HEK293 (cell line): ENCODE measurements around the gene KLRC4.

ENCODE experiments used
- BCL11A ChIP-seq: fragments of 450-650 bp; formaldehyde crosslinking; IDR thresholded peaks from 2 replicates; pipeline ENCODE4 v1.5.1; 2016; ENCODE audit warnings: low read depth, missing biosample characterization, missing genetic modification characterization
- FEZF1 ChIP-seq: fragments of 450-650 bp; formaldehyde crosslinking; IDR thresholded peaks from 2 replicates; pipeline ENCODE4 v1.5.1; 2016; ENCODE audit warnings: missing biosample characterization, missing genetic modification characterization
- HOXD13 ChIP-seq: sonication (generic); formaldehyde crosslinking; IDR thresholded peaks from 2 replicates; pipeline ENCODE4 v1.8.0; 2022; ENCODE audit warnings: missing genetic modification reagents, borderline replicate concordance
- KLF10 ChIP-seq: fragments of 450-650 bp; IDR thresholded peaks from 2 replicates; pipeline ENCODE4 v1.5.1; 2018; ENCODE audit warnings: missing biosample characterization, mild to moderate bottlenecking, missing genetic modification characterization
- MEIS1 ChIP-seq: sonication (generic); formaldehyde crosslinking; IDR thresholded peaks from 2 replicates; pipeline ENCODE4 v1.8.1; 2022; ENCODE audit warnings: missing genetic modification reagents, mild to moderate bottlenecking, borderline replicate concordance
- MZF1 ChIP-seq: fragments of 450-650 bp; formaldehyde crosslinking; IDR thresholded peaks from 2 replicates; pipeline ENCODE4 v1.5.1; 2017; ENCODE audit warnings: missing biosample characterization, missing genetic modification characterization, borderline replicate concordance
- PRDM2 ChIP-seq: fragments of 450-650 bp; formaldehyde crosslinking; IDR thresholded peaks from 2 replicates; pipeline ENCODE4 v1.5.1; 2016; ENCODE audit warnings: missing biosample characterization, missing genetic modification characterization, borderline replicate concordance
- PRDM6 ChIP-seq: fragments of 450-650 bp; formaldehyde crosslinking; IDR thresholded peaks from 2 replicates; pipeline ENCODE4 v1.5.1; 2017; ENCODE audit warnings: missing biosample characterization, missing genetic modification characterization
- SP7 ChIP-seq: fragments of 450-650 bp; formaldehyde crosslinking; IDR thresholded peaks from 2 replicates; pipeline ENCODE4 v1.5.1; 2016; ENCODE audit warnings: missing biosample characterization, missing genetic modification characterization
- WT1 ChIP-seq: fragments of 450-650 bp; formaldehyde crosslinking; IDR thresholded peaks from 2 replicates; pipeline ENCODE4 v1.5.1; 2016; ENCODE audit warnings: missing biosample characterization, missing genetic modification characterization
- ZBTB11 ChIP-seq: fragments of 450-650 bp; formaldehyde crosslinking; conservative IDR thresholded peaks from 2 replicates; pipeline ENCODE4 v1.5.1; 2016; ENCODE audit warnings: low read depth, missing biosample characterization, missing genetic modification characterization
- ZBTB8A ChIP-seq: fragments of 450-650 bp; formaldehyde crosslinking; IDR thresholded peaks from 2 replicates; pipeline ENCODE4 v1.5.1; 2016; ENCODE audit warnings: missing biosample characterization, missing genetic modification characterization
- ZEB2 ChIP-seq: fragments of 450-650 bp; formaldehyde crosslinking; IDR thresholded peaks from 2 replicates; pipeline ENCODE4 v1.5.1; 2016; ENCODE audit warnings: missing biosample characterization, missing genetic modification characterization
- ZFP37 ChIP-seq: fragments of 450-650 bp; formaldehyde crosslinking; IDR thresholded peaks from 2 replicates; pipeline ENCODE4 v1.5.1; 2016; ENCODE audit warnings: missing biosample characterization, missing genetic modification characterization
- ZNF148 ChIP-seq: fragments of 450-650 bp; formaldehyde crosslinking; IDR thresholded peaks from 2 replicates; pipeline ENCODE4 v1.5.0; 2017; ENCODE audit warnings: missing biosample characterization, missing genetic modification characterization, borderline replicate concordance
- ZNF169 ChIP-seq: fragments of 450-650 bp; formaldehyde crosslinking; IDR thresholded peaks from 2 replicates; pipeline ENCODE4 v1.5.1; 2016; ENCODE audit warnings: missing biosample characterization, missing genetic modification characterization
- ZNF184 ChIP-seq: fragments of 450-650 bp; IDR thresholded peaks from 2 replicates; pipeline ENCODE4 v1.5.1; 2018; ENCODE audit warnings: missing biosample characterization, mild to moderate bottlenecking, missing genetic modification characterization
- ZNF24 ChIP-seq: fragments of 450-650 bp; formaldehyde crosslinking; IDR thresholded peaks from 2 replicates; pipeline ENCODE4 v1.5.1; 2016; ENCODE audit warnings: missing biosample characterization, missing genetic modification characterization
- ZNF433 ChIP-seq: fragments of 450-650 bp; formaldehyde crosslinking; IDR thresholded peaks from 2 replicates; pipeline ENCODE4 v1.5.1; 2016; ENCODE audit warnings: missing biosample characterization, missing genetic modification characterization, low read depth
- ZNF580 ChIP-seq: fragments of 450-650 bp; formaldehyde crosslinking; IDR thresholded peaks from 2 replicates; pipeline ENCODE4 v1.5.1; 2016; ENCODE audit warnings: missing biosample characterization, missing genetic modification characterization
- ZNF596 ChIP-seq: fragments of 450-650 bp; IDR thresholded peaks from 2 replicates; pipeline ENCODE4 v1.5.0; 2018; ENCODE audit warnings: missing biosample characterization, mild to moderate bottlenecking, missing genetic modification characterization, moderate library complexity
- ZNF792 ChIP-seq: fragments of 450-650 bp; formaldehyde crosslinking; IDR thresholded peaks from 2 replicates; pipeline ENCODE4 v1.5.1; 2016; ENCODE audit warnings: missing biosample characterization, missing genetic modification characterization
- ZSCAN5A ChIP-seq: fragments of 450-650 bp; formaldehyde crosslinking; IDR thresholded peaks from 2 replicates; pipeline ENCODE4 v1.5.1; 2016; ENCODE audit warnings: missing biosample characterization, missing genetic modification characterization
- ZXDB ChIP-seq: fragments of 450-650 bp; formaldehyde crosslinking; IDR thresholded peaks from 2 replicates; pipeline ENCODE4 v1.5.1; 2016; ENCODE audit warnings: missing biosample characterization, missing genetic modification characterization

The KLRC4 gene

GRCh38 chr12:10363658-10363913 lies 46.0 kb downstream of the KLRC4 start (continued):
- 0 out of 2 replicates have a peak, but pooled peaks have one; percentile 1 for TF ChIP-seq ZEB2 (tag by site-specific recombination)
- no peak for TF ChIP-seq HOXD13 (CRISPR knock-in tag)
- TF ChIP-seq ZNF792 (tag by site-specific recombination), result no peak
- TF ChIP-seq PRDM2, result no peak
- TF ChIP-seq WT1 (tag by site-specific recombination), result peak; percentile 16; the same call in 1 of the 2 replicates
- no peak for TF ChIP-seq ZNF24 (tag by site-specific recombination)
- no peak for TF ChIP-seq ZFP37
- TF ChIP-seq ZXDB (tag by site-specific recombination), result no peak; the same call in 1 of the 2 replicates
- TF ChIP-seq PRDM6 (tag by site-specific recombination), result no peak
- 0 out of 2 replicates have a peak, but pooled peaks have one; percentile 20 for TF ChIP-seq KLF10
- TF ChIP-seq ZNF169, result no peak
- TF ChIP-seq FEZF1 (tag by site-specific recombination), result peak; percentile 73; the same call in 1 of the 2 replicates
- TF ChIP-seq ZBTB8A (tag by site-specific recombination), result 0 out of 2 replicates have a peak, but pooled peaks have one; percentile 7
- TF ChIP-seq ZBTB11 (tag by site-specific recombination), result peak; percentile 64; the same call in 1 of the 2 replicates
- no peak for TF ChIP-seq ZNF433
- no peak for TF ChIP-seq MZF1
- TF ChIP-seq SP7, result peak; percentile 27; the same call in 1 of the 2 replicates
- TF ChIP-seq ZNF148 (tag by site-specific recombination), result no peak
- TF ChIP-seq BCL11A (tag by site-specific recombination), result no peak
- no peak for TF ChIP-seq ZSCAN5A (tag by site-specific recombination)
- TF ChIP-seq ZNF580 (tag by site-specific recombination), result peak; percentile 37; the same call in 1 of the 2 replicates
- no peak for TF ChIP-seq MEIS1 (CRISPR knock-in tag)
- TF ChIP-seq ZNF596 (tag by site-specific recombination), result no peak
- no peak for TF ChIP-seq ZNF184 (tag by site-specific recombination)
